Measurements from ENCODE around the gene INPP4A. TPM values are rescaled to one million over a fixed set of nuclear protein-coding genes. Genes with fewer than 3 reads are reported as not detected.

Gene INPP4A
- polyA plus RNA-seq, 1 of the 3 experiments (the other 2 are of a cell fraction): 15.0 TPM

GRCh38 chr2:98571796-98572195 lies 127.1 kb downstream of the INPP4A start:
- Histone ChIP-seq H2AFZ (ENCODE audit: low read depth) (no peak overlapping the region), H3K36me3 (replicated peaks in 1 of 2; ENCODE audit: control insufficient read depth in 1 of 2, insufficient read depth in 2 of 2, low read length in 1 of 2) (peaks cover 0 to 29% of the 10 kb centered on the region in 2 experiments), H3F3A (replicated peaks; ENCODE audit: insufficient read depth) (no peaks in the 10 kb centered on the region), H3K79me2 (ENCODE audit: insufficient read depth) (no peaks in the 10 kb centered on the region), H3K4me1 (ENCODE audit: control insufficient read depth in 1 of 2, insufficient read depth in 2 of 2, low read depth in 1 of 2, low read length in 1 of 2) (peaks cover 0 to 2% of the 10 kb centered on the region in 2 experiments; a peak in 1 of 4 replicates), H3K9ac (no peak overlapping the region), H3K4me3 (ENCODE audit: low read depth in 2 of 2, low read length in 1 of 2) (no peak overlapping the region), H3K27ac (ENCODE audit: low read depth in 2 of 2, low read length in 1 of 2) (no peak overlapping the region), H3K9me2 (no peaks in the 10 kb centered on the region), H4K20me1 (ENCODE audit: insufficient read depth) (no peaks in the 10 kb centered on the region), H3K27me3 (ENCODE audit: insufficient read depth) (no peaks in the 10 kb centered on the region), H3K9me3 (no peaks in the 10 kb centered on the region), H3K4me2 (no peak overlapping the region)
- WGBS (ENCODE audit: low lambda C conversion rate): 99% methylated on average over 9 of the region's 9 CpGs
- no peak for DNase-seq
- CTCF ChIA-PET: no interaction called here
- POLR2A ChIA-PET: no interaction called here
- no peak for TF ChIP-seq YY1 (IDR thresholded peaks at IDR 0.05; ENCODE audit: low read depth)
- no peak for TF ChIP-seq NFIC (IDR thresholded peaks at IDR 0.05; ENCODE audit: borderline replicate concordance)
- TF ChIP-seq MAX (IDR thresholded peaks at IDR 0.05; ENCODE audit: low read depth): no peak
- TF ChIP-seq CTCF (IDR thresholded peaks at IDR 0.05): no peak
- TF ChIP-seq TEAD4 (IDR thresholded peaks at IDR 0.05; ENCODE audit: borderline replicate concordance, insufficient read depth): no peak
- no peak for TF ChIP-seq REST (IDR thresholded peaks at IDR 0.05; ENCODE audit: low read depth, low read length)
- no peak for TF ChIP-seq PBX3 (IDR thresholded peaks at IDR 0.05)
- TF ChIP-seq RFX5 (IDR thresholded peaks at IDR 0.05; ENCODE audit: low read length): no peak
- TF ChIP-seq SMC3 (IDR thresholded peaks at IDR 0.05; ENCODE audit: low read depth, low read length): no peak
- no peak for TF ChIP-seq NRF1 (IDR thresholded peaks at IDR 0.05; ENCODE audit: low read depth, low read length)
- no peak for TF ChIP-seq GABPA (IDR thresholded peaks at IDR 0.05; ENCODE audit: low read depth)
- no peak for TF ChIP-seq EZH2phosphoT487 (IDR thresholded peaks at IDR 0.05; ENCODE audit: borderline replicate concordance, low read depth)
- no peak for TF ChIP-seq RAD21 (IDR thresholded peaks at IDR 0.05; ENCODE audit: low read length)
- no peak for TF ChIP-seq FOXJ3 (CRISPR knock-in tag; IDR thresholded peaks at IDR 0.05)
- TF ChIP-seq GATA2 (CRISPR knock-in tag; IDR thresholded peaks at IDR 0.05): no peak
- no peak for TF ChIP-seq RCOR1 (IDR thresholded peaks at IDR 0.05; ENCODE audit: low read length)
- no peak for TF ChIP-seq POLR2AphosphoS5 (IDR thresholded peaks at IDR 0.05; ENCODE audit: low read depth, low read length)
- TF ChIP-seq EP300 (IDR thresholded peaks at IDR 0.05; ENCODE audit: borderline replicate concordance in 1 of 2, low read depth in 1 of 2, low read length in 1 of 2): no peak
- TF ChIP-seq RXRA (IDR thresholded peaks at IDR 0.05; ENCODE audit: borderline replicate concordance, low read depth): no peak

All from SK-N-SH (cell line).